Activated naive CD4-positive, alpha-beta T cell treated with anti-CD3 and anti-CD28 coated beads, Interleukin-2, amount 50 U/mL, for 16 hours (primary cell): ENCODE results near the gene UMODL1.
A peak's percentile ranks its signal among the peaks of the same experiment; 100 is the strongest.
"Not testable (repeated sequence)": the region's sequence is repeated elsewhere in the genome, so short reads cannot be mapped to it uniquely, and the experiment has no call there.

ENCODE experiments used
- DNase-seq: peaks from one replicate; pipeline ENCODE4 v3.0.0-alpha.2; 2020

UMODL1 gene

DNA sequence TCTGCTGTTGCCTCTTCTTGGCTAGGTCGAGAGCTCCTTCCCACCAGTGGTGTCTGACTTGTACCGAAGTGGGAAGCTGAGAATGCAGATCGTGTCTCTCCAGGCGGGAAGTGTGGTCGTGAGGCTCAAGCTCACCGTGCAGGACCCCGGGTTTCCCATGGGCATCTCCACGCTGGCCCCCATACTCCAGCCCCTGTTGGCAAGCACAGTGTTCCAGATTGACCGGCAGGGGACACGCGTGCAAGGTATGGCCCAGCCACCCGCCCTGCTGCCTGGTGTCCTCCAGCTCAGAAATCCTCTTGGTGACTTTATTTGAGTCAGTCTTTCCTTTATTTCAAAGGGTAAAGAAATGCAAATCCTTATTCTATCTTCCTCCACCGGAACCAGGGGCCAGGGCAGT lies 32.7 kb downstream of the UMODL1 start:
- no peak for DNase-seq

DNA sequence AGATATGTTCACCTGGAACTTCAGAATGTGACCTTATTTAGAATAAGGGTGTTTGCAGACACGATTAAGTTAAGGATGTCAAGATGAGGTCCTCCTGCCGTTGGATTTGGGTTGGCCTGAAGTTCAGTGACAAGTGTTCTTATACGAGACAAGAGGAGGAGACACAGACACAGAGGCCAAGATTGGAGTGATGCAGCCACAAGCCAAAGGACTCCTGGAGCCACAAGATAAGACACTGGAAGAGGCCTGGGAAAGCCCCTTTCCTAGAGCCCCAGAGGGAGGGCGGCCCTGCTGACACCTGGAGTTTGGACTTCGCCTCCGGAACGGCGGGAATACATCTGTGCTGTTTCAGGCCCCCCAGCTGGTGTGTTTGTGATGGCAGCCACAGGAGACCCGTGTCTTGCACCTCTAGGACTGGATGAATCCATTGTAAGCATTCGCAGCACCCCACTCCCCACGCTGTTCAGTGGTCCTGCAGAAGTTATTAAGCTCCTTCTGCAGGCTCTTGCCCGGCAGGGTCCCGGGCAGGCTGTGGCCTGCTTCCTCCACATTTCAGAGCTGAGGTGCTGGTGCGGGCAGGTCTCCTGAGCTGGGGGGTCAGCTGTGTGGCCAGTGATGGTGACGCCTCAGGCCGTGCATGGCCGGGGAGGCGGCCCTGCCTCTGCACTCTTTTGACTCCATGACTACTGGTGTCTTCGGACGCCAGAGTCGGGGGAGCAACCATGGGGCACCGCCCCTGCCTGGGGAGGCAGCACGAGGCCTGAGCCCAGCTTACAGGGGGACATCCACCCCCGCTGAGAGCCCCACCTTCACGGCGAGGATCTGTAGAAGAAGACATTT lies 34.6 kb downstream of the UMODL1 start:
- no peak for DNase-seq

DNA sequence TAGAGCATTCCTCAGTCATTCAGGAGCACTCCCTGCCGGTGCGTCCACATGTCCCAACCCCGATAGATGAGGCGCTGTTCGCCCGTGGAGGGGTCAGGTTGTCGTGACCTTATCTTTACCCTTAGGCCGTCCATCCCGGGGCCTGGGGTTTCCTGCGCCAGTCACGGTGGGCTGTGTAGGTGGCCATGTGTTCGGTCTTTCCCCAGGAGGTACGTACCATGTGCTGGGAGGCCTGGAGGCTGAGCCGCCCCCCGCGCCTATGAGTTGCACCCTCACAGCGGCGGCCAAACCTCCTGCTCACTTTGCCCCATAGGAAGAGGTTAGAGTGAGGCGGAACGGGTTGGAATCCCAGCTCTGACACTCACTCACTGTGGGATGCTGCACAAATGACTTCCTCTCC lies 35.3 kb downstream of the UMODL1 start:
- DNase-seq, result no peak

DNA sequence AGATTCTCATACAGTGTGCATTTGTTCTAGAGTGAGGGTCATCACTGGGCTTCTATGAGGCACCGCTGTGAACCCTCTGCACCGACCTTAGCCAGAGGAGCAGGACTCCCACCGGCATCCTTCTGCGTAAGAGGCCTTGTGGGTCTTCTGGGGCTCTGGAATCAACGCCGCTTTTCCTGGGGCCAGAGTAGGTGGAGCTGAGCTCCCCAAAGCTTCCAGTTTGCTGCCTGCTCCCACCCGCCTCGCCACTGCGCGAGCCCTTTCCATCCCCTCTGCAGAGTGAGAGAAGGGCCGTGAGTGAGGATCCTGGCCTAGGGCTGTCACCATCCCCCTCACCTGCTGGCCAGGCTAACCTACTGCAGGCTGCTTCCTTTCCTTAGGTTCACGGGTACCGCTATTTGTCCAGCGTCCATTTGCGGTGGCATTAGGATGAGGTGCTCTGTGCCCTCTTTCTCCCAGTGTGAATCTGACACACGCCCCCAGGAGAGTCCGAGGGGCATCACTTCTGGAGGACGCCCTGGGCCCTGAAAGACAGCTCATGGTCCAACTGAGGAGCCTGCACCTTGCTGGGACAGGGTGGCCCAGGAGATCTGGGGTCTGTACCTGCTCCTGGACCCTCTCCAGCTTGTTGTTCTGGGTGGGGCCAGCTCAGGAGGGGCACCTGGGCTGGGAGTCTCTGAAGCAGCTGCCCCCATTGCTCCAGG lies 36.2 kb downstream of the UMODL1 start:
- DNase-seq, result no peak

DNA sequence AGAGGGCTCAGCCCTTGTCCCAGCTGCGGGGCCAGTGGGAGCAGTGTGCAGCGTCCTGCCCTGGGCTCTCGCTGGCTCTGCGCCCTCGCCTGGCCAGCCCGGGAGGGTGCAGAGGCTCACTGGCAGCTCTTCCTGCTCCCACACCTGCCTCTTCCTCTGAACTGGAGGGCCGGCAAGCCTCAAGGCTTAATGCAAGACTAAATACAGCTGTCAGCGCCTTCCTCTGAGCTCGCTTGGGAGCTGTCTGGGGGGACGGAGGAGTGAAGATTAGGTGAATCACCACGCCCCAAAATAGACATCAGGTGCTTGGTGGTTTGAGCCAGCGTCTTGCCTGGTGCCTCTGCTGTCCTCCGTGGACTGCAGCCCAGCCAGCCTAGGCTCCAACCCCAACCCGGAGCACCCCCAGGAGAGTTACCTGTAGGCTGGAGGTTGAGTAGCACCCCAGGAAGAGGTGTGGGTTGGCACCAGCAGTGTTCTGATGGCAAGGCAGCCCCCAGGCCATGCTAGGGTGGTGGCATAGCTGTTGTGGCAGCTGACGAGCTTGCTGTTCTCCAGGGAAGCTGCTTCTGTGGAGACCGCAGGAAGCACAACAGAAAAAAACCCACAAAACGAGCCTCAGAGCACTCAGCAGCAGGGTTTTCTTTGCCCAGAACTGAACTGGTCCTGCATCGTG lies 36.9 kb downstream of the UMODL1 start:
- DNase-seq, result peak; percentile 71

DNA sequence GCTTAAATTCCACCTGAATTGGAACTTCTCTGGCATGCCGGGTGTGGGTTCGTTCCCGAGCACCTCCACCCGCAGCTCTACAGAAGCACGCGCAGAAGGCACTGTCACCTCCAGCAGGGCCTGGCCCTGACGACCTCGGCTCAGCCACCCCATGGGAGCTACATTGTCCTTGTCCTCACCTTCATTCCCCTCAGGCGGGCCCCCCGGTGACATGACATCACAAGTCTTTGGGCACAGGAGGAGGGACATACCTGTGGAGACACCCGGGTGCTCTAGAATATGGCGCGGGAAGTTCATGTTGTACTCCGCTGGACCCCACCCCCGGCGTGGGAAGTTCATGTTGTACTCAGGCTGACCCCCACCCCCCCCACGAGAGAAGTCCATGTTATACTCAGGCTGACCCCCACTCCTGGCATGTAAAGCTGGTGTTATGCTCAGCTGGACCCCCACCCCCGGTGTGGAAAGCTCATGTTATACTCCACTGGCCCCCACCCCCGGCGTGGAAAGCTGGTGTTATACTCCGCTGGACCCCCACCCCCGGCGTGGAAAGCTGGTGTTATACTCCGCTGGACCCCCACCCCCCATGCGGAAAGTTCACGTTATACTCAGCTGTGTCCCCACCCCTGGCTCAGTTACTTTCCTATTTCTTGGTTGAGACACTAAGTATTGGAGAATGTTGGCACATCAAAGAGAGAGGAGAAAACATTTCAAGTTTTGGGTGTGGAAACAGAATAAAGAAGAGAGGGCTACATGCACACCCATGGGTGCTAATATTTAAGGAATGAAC lies 37.6 kb downstream of the UMODL1 start:
- no peak for DNase-seq

DNA sequence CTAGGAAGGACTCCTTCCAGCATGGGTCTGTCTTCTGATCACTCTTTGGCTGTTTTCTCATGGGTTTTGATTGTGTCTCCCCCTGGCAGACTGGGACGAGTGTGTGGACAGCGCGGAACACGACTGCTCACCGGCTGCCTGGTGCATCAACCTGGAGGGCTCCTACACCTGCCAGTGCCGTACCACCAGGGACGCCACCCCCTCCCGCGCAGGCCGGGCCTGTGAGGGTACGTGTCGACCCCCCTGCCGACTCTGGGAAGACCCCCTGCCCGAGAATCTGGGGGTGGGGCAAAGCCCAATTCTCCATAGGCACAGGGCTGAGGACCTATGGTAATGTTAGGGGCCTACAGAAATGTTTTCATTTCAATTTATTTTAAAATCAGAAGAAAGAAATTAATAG lies 38.4 kb downstream of the UMODL1 start:
- DNase-seq, result no peak

DNA sequence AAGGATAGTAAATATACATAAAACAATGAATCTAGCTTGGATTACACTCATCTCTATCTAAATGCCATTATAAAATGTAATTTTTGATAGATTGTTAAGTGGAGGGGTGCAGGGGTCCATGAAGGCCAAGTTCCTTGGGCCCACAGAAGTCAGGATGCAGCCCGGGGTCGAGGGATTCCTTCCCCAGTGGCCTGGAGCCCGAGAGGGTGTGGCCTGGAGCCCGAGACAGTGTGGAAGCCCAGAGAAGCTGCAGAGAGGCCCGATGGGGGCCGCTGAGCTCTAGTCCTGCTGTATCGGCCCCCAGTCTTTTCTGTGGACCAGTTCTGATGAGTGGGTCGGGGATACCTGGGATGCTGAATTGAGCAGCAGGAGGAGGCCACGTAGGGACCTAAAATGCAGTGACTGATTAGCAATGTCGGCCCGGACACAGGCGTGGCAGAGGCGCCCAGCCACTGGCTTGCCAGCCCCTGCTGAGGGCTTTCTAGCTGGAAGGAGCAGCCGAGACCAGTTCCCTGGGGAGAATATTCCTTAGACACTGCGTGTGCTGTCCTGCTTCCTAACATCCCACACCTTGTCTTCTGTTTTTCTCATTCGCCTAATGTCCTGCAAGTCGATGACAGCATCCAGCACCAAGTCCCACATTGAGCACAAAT lies 38.9 kb downstream of the UMODL1 start:
- no peak for DNase-seq

DNA sequence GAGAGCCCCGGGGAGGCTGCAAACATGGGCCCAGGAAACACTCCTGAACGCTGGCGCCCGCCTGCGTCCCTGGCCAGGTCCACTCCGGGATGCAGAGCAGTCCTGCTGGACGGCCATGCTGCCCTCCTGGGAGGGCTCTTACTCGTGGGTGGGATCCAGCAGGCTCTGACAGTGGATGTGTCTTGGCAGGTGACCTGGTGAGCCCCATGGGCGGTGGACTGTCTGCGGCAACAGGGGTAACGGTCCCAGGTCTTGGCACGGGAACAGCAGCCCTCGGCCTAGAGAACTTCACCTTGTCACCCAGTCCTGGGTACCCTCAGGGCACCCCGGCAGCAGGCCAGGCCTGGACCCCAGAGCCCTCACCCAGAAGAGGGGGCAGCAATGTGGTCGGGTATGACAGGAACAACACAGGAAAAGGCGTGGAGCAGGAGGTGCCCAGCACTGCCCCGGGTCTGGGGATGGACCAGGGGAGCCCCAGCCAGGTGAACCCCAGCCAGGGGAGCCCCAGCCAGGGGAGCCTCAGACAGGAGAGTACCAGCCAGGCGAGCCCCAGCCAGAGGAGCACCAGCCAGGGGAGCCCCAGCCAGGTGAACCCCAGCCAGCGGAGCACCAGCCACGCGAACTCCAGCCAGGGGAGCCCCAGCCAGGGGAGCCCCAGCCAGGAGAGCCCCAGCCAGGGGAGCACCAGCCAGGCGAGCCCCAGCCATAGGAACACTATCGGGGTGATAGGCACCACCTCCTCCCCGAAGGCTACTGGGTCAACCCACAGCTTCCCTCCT lies 39.8 kb downstream of the UMODL1 start:
- no peak for DNase-seq

DNA sequence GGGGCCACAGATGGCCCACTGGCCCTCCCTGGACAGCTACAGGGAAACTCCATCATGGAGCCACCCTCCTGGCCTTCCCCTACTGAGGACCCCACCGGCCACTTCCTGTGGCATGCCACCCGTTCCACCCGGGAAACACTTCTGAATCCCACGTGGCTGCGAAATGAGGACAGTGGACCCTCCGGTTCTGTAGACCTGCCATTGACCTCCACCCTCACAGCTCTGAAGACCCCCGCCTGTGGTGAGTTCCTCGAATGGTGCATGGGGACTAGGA lies 40.3 kb downstream of the UMODL1 start:
- no peak for DNase-seq

DNA sequence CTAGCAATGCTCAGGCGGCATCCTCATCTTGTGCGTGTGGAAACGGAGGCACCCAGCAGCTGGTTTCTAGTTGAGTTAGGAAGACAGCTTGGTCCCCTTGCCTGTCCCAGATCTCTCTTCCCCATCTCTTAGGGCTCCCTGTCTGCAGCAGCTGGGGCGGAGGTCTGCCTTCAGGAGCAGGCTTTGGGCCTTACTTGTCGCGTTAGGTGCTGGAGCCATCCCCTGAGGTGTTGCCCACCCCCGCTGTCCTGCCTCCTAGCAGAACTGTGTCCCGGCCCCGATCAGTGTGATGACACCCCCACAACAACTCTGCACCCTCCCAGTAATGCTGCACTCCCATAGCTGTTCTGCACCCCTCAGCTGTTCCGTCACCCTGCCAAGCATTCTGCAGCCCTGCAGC lies 40.7 kb downstream of the UMODL1 start:
- DNase-seq, result no peak

DNA sequence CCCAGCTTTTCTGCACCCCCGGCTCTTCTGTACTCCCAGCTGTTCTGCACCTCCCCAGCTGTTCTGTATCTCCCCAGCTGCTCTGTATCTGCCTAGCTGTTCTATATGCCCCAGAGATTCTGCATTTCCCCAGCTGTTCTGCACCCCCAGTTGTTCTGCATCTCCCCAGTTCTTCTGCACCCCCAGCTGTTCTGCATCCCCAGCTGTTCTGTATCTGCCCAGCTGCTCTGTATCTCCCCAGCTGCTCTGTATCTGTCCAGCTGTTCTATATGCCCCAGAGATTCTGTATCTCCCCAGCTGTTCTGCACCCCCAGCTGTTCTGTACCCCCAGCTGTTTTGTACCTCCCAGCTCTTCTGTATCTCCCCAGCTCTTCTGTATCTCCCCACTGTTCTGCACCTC lies 41.1 kb downstream of the UMODL1 start:
- no peak for DNase-seq

DNA sequence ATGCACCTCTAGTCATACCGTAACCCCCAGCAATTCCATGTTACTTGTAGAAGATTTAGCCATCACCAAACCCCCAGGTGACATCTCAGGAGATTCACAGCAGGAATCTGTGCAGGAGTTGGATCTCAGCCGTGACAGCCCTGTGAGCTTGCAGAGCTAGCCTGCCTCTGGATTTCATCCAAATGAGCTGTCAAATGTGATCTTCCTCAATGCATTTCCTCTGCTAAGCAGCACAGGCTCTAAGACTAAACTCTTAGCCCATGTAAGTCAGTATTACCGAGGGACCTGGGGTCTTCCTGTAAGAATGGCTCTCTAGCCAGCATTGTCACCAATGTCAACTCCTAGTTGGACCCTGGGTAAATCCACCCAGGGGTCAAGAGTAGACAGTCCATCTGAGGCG lies 41.7 kb downstream of the UMODL1 start:
- DNase-seq, result no peak

DNA sequence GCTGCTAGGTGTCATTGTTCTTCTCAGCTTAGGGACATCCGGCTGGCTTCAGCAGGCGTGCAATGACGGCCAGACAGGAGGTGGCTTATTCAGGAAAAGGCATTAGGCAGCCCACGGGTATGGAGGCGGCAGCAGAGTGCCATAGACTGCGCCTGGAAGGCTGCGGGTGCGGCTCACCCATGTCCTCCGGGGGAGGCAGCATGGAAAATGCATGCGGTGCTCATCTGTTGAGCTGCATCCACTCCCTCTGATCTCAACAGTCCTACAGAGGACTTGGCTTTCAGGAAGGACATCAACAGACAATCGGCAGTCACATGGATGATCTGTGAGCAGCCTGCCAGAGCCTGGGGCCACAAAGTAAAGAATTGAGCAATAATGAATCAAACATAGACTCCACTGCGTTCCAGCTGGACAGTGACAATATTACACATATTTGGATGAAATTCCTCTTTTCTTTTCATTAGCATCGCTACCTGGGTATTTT lies 42.9 kb downstream of the UMODL1 start:
- DNase-seq, result no peak

DNA sequence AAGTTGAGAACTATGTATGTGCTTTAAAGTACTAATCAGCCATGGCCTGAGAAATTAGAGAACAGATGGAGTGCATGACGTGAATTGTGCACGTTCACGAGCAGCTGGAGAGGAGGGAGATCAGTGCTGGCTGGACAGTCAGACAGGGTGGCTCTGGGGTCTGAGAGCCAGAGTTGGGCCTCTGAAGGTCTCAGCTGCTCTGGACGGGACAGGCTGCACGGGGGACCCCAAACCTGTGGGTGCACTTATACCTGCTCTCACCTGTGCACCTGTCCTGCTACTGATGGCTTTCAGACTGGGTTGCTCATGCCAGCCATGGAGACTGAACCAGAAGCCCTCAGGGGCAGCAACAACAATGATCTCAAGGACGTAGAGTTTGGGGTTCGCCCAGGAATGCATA lies 43.5 kb downstream of the UMODL1 start:
- no peak for DNase-seq

DNA sequence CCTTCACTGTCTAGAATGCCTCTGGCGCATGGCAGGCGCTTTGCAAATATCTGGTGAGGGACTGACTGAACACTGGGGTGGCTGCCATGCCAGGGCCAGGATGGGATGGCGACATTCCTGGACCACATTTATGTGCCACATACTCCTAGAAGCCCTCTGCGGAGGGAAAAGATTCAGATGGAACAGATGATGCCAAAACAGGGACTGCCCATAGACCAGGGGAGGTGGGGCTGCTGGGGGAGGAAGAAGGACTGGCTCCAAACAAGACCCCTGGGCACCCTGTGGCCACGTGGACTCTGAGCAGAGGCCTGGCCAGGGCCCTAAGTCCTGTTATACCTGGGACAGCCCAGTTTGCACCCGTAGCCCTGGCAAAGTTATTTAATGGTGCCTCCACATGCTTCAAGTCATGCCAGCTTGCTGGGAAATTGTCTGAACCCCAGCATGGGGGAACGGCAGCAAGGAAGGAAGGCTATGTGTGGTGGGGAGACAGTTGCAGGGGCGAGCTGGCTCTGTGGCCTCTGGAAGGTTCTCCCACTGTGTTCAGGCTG lies 44.1 kb downstream of the UMODL1 start:
- no peak for DNase-seq

DNA sequence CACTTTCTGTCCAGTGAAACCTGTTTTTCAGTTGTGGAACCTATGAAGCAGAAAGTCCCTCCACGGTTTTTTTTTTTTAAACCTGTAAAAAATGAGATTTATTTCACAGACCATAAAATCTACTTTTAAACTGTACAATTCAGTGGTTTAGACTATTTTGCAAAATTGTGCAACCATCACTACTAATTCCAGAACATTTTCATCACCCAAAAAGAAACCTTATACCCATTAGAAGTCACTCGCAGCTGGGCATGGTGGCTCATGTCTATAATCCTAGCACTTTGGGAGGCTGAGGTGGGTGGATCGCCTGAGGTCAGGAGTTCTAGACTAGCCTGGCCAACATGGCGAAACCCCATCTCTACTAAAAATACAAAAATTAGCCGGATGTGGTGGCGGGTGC lies 45.4 kb downstream of the UMODL1 start:
- DNase-seq, result not testable (repeated sequence)

DNA sequence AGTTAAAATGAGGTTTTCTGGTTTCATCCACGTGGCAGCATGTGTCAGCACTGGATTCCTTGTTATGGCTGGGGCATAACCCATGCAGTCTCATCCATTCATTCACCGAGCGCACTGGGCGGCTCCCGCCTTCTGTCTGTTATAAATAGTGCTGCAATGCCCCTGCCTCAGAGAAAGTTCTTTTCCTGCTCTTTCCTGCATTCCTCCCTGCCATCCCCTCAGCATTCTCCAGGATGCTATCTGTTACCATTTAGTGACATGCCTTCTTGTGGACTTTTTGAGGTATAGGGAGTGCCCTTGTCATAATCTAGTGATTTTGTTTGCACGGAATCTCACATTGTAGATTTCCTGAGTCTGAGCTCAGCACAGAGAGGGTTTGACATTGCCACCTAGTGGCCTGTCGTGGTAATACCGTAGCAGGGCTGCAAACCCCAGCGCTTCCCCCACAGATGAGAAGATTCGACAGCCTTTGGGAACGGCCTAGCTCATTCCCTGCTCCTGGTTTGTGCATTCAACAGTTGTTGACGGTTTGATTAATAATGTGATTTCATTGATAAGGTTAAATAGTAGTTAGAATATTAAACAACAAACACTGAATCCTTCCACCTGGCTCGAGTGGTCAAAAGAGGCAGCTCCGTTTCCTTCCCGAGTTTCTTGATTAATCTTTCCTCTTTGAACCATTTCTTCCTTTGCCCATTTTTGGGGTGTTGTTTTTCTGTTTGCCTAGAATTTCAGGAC lies 46.3 kb downstream of the UMODL1 start:
- peak; percentile 78 for DNase-seq

DNA sequence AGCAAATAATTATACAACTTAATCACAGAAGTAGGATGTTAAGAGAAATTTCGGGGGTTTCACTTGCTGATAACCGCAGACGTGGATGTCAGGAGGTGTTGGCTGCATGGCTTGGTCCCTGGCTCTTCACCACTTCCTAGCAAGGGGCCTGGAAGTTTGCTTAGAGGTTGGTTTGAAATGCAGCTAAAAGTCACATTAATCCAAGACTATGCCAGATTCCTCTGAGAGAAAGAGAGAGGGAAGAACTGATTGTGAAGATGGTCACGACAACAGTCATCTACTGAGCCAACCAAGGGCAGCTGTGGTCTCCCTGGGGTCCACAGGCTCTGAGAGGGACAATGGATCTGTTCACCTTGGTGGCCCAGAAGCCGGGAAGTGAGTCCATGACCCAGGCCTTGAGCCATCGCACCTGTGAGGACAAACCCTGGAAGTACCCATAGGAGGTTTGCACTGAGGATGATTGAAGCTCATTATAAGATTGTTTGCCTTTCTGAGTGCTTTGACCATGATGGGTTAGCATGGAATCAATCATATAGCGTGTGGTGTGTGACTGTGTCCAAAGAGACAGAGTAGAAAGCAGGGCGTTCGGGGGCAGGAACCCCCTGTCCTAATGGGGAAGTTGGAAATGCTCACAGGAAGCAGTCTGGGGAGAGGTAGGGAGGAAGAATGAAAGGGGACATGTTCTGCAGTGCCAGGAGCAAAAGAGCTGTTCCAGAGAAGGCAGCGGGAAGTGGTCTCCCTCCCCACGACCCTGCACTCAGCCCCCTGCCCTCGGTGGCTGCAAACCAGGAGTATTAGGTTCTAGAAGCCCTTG lies 47.1 kb downstream of the UMODL1 start:
- DNase-seq, result no peak

DNA sequence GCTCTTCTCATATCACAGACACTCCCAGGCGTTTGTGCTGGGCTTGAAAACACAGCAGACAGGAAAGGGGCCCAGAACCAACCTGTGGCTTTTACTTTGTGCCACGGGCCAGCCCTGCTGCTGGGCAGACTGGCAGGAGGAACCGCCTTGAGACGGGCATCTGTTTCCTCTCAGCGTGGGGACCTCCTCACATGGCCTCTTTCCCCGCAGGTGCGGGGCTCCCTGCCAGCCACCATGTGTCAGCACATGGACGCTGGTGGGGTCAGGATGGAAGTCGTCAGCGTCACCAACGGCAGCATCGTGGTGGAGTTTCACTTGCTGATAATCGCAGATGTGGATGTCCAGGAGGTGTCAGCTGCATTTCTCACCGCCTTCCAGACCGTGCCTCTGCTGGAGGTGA lies 47.8 kb downstream of the UMODL1 start:
- DNase-seq, result no peak
